Measurements from ENCODE around the gene ZMYM4.

ZMYM4 gene

DNA sequence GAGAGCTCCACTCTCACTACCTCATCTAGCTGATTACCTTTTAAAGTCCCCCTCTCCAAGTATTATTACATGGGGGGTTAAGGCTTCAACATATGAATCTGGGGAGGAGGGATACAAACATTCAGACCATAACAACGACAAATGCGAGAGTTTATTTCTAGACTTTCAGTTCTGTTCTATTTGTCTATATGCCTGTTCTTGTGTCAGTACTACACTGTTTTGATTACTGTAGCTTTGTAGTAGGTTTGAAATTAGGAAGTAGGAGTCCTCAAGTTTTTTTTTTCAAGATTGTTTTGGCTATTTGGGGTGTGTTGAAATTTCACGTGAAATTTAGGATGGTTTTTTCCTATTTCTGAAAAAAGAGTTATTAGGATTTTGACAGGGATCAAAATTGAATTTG is 16.3 kb downstream of the ZMYM4 start:
- DNase-seq (ENCODE audit: low read depth): no peak
- TF ChIP-seq, protein P1, sequence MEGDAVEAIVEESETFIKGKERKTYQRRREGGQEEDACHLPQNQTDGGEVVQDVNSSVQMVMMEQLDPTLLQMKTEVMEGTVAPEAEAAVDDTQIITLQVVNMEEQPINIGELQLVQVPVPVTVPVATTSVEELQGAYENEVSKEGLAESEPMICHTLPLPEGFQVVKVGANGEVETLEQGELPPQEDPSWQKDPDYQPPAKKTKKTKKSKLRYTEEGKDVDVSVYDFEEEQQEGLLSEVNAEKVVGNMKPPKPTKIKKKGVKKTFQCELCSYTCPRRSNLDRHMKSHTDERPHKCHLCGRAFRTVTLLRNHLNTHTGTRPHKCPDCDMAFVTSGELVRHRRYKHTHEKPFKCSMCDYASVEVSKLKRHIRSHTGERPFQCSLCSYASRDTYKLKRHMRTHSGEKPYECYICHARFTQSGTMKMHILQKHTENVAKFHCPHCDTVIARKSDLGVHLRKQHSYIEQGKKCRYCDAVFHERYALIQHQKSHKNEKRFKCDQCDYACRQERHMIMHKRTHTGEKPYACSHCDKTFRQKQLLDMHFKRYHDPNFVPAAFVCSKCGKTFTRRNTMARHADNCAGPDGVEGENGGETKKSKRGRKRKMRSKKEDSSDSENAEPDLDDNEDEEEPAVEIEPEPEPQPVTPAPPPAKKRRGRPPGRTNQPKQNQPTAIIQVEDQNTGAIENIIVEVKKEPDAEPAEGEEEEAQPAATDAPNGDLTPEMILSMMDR (conservative IDR thresholded peaks at IDR 0.05; ENCODE audit: control insufficient read depth, insufficient read depth, low read depth, low read length): no peak
- no peak overlapping the region for H3K4me3 ChIP-seq (ENCODE audit: control insufficient read depth, low read depth, low read length)

DNA sequence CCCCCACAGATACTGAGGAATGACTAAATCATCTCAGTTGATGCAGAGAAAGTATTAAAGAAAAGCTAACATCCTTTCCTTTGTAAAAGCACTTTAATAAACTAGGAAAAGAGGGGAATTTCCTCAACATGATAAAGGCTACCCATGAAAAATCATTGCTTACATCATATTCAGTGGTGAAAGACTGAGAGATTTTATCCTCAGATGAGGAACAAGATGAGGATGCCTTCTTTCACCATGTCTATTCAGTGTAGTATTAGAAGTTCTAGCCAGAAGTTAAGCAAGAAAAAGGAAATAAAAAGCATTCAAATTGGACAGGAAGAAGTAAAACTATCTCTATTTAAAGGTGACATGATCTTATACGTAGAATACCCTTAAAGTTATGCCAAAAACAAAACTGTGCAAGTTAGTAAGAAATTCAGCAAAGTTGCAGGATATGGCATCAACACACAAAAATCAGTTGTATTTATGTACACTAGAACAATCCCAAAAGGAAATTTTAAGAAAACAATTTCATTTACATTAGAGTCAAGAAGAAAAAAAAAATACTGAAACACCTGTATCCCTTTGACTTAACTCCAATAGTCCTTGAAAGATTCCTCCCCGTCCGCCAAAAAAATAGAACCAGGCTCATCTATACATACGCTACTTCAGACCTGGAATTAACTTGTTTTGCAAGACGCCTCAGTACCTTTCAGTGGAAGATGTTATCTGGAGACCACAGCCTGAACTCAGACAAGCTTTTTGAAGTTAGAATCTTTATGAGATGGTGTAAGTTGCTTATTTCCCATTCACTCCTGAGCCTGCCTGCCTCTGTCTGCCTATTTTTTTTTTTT is 17.5 kb downstream of the ZMYM4 start:
- TF ChIP-seq, protein P1 (conservative IDR thresholded peaks at IDR 0.05; ENCODE audit: control insufficient read depth, insufficient read depth, low read depth, low read length): no peak
- DNase-seq (ENCODE audit: low read depth): no peak

DNA sequence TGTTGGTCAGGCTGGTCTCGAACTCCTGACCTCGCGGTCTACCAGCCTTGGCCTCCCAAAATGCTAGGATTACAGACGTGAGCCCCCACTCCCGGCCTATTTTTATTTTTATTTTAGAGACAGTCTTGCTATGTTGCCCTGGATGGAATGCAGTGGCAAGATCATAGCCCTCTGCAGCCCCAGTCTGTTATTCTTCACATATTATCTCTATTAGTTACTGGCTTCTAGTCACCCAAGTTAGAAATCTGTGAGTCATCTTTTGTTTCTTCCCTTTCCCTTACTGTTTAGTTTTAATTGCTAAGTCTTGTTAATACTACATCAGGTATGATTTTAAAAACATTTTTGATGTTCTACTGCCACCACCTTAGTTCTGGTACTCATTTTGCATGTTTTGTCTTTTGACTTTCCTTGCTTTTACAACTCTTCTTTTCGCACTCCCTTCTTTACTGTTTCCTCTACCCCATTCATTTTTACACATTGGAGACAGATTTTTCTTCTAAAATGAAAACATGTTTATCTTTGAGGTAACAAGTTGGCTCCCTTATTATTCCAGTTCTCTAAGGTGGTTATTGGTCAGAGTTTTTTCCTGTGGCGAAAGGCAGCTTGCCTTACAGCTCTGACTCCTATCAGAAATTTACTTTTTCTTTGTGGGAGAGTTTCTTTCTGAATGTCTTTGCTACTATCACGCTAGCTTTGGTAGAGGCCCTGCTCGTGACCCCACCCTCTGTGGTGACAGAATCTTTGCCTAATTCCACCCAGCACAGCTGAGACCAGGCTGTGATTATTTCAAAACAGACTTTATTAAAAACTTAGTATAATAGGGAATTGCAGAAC is 19.5 kb downstream of the ZMYM4 start:
- no peak overlapping the region for H3K4me3 ChIP-seq (ENCODE audit: control insufficient read depth, low read depth, low read length)
- peak; percentile 78 for DNase-seq (ENCODE audit: low read depth)
- TF ChIP-seq, protein P1 (conservative IDR thresholded peaks at IDR 0.05; ENCODE audit: control insufficient read depth, insufficient read depth, low read depth, low read length): no peak

More for the DNA sequence above, 17.5 kb downstream of the ZMYM4 start:
- no peak overlapping the region for H3K4me3 ChIP-seq (ENCODE audit: control insufficient read depth, low read depth, low read length)

DNA sequence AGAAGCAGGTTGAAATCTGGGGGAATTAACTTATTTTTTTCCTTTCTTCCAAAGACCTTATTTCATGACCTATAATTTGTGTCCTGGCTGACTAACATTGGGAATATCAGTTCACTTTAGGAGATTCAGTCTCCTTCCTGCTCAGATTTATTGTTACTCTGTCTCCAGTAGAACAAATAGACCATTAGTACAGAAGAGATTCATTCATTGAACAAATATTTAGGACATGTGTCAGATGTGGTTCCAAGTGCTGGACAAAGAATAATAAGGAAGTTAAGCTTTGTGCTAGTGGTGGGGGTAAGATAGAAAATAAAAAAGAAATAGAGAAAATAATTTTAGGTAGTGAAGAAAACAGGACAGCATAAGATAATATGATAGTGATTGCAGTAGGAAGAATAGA is 20.3 kb downstream of the ZMYM4 start:
- DNase-seq (ENCODE audit: low read depth): peak; percentile 71
- no peak overlapping the region for H3K4me3 ChIP-seq (ENCODE audit: control insufficient read depth, low read depth, low read length)
- TF ChIP-seq, protein P1 (conservative IDR thresholded peaks at IDR 0.05; ENCODE audit: control insufficient read depth, insufficient read depth, low read depth, low read length): no peak

DNA sequence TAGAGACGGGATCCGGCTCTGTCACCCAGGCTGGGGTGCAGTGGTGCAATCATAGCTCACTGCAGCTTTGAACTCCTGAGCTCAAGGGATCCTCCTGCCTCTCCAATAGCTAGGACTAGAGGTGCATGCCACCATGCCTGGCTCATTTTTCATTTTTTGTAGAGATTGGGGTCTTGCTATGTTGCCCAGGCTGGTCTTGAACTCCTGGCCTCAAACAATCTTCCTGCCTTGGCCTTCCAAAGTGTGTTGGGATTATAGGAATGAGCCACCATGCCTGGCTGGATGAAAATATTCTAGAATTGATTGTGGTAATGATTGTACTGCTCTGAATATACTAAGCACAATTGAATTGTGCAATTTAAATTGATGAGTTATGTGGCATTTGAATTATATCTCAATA is 21.9 kb downstream of the ZMYM4 start:
- H3K4me3 ChIP-seq (ENCODE audit: control insufficient read depth, low read depth, low read length): no peak overlapping the region
- TF ChIP-seq, protein P1 (conservative IDR thresholded peaks at IDR 0.05; ENCODE audit: control insufficient read depth, insufficient read depth, low read depth, low read length): no peak
- no peak for DNase-seq (ENCODE audit: low read depth)

DNA sequence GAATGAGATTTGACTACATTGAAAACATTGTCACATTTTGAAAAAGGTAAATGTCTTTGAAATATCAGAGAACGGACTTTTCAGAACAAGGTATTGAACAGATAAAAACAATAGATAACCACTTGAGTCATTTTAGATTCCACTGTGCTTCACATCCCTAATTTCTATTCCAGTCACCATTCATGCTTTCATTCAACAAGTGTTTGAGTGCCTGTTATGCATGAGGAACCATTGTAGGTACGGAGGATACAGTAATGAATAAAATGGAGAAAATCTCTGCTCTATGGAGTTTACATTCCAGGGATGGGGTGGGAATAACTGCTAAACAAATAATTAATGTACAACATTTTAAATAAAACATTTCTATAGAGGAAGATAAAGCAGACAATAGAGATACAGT is 26.3 kb downstream of the ZMYM4 start:
- DNase-seq (ENCODE audit: low read depth): no peak
- H3K4me3 ChIP-seq (ENCODE audit: control insufficient read depth, low read depth, low read length): no peak overlapping the region
- TF ChIP-seq, protein P1 (conservative IDR thresholded peaks at IDR 0.05; ENCODE audit: control insufficient read depth, insufficient read depth, low read depth, low read length): no peak

Measured in fibroblast of mammary gland (primary cell).